ENCODE measurements around the gene FOXJ1.

The FOXJ1 gene

GRCh38 chr17:76153640-76154039 is 12.6 kb upstream of the FOXJ1 start:
- H3K4me1 Mint-ChIP-seq, result no peaks in the 10 kb centered on the region
- ATAC-seq (ENCODE audit: low read depth) (no peak), DNase-seq (ENCODE audit: low spot score in 2 of 2) (no peak)
- H3K4me3 Mint-ChIP-seq, result no peak overlapping the region
- no peaks in the 10 kb centered on the region for H3K36me3 Mint-ChIP-seq
- peaks cover 11% of the 10 kb centered on the region for H3K27me3 Mint-ChIP-seq
- H3K9me3 Mint-ChIP-seq, result no peaks in the 10 kb centered on the region
- no peak overlapping the region for H3K27ac Mint-ChIP-seq

GRCh38 chr17:76153202-76153601 is 12.2 kb upstream of the FOXJ1 start:
- H3K9me3 Mint-ChIP-seq, result no peaks in the 10 kb centered on the region
- DNase-seq (ENCODE audit: low spot score in 2 of 2), result no peak
- no peak for ATAC-seq (ENCODE audit: low read depth)
- no peak overlapping the region for H3K27ac Mint-ChIP-seq
- H3K4me3 Mint-ChIP-seq, result no peak overlapping the region
- H3K27me3 Mint-ChIP-seq, result peaks cover 11% of the 10 kb centered on the region
- no peaks in the 10 kb centered on the region for H3K36me3 Mint-ChIP-seq
- no peaks in the 10 kb centered on the region for H3K4me1 Mint-ChIP-seq

GRCh38 chr17:76152591-76152990 is 11.5 kb upstream of the FOXJ1 start:
- Mint-ChIP-seq H3K27ac (no peak overlapping the region), H3K36me3 (no peaks in the 10 kb centered on the region), H3K4me1 (no peaks in the 10 kb centered on the region), H3K4me3 (no peak overlapping the region), H3K9me3 (no peaks in the 10 kb centered on the region), H3K27me3 (peaks cover 7% of the 10 kb centered on the region)
- ATAC-seq (ENCODE audit: low read depth) (no peak), DNase-seq (ENCODE audit: low spot score in 2 of 2) (no peak)

GRCh38 chr17:76151896-76152454 is 10.9 kb upstream of the FOXJ1 start:
- H3K9me3 Mint-ChIP-seq, result no peaks in the 10 kb centered on the region
- no peak overlapping the region for H3K27ac Mint-ChIP-seq
- H3K4me3 Mint-ChIP-seq, result no peak overlapping the region
- H3K36me3 Mint-ChIP-seq, result no peaks in the 10 kb centered on the region
- no peaks in the 10 kb centered on the region for H3K4me1 Mint-ChIP-seq
- ATAC-seq (ENCODE audit: low read depth) (no peak), DNase-seq (ENCODE audit: low spot score in 2 of 2) (no peak)
- H3K27me3 Mint-ChIP-seq, result peaks cover 3% of the 10 kb centered on the region

- H3K9me3 Mint-ChIP-seq, result no peaks in the 10 kb centered on the region
- peaks cover 6% of the 10 kb centered on the region for H3K4me1 Mint-ChIP-seq
- DNase-seq (ENCODE audit: low spot score in 2 of 2) (no peak), ATAC-seq (ENCODE audit: low read depth) (no peak)
- no peaks in the 10 kb centered on the region for H3K27me3 Mint-ChIP-seq
- no peaks in the 10 kb centered on the region for H3K36me3 Mint-ChIP-seq
- H3K27ac Mint-ChIP-seq, result no peak overlapping the region
- H3K4me3 Mint-ChIP-seq, result no peak overlapping the region
Measured at GRCh38 chr17:76150712-76151622, 9.9 kb upstream of the FOXJ1 start.

- Mint-ChIP-seq H3K9me3 (no peaks in the 10 kb centered on the region), H3K4me3 (no peak overlapping the region), H3K27me3 (no peaks in the 10 kb centered on the region), H3K4me1 (peaks cover 19% of the 10 kb centered on the region), H3K27ac (peak overlapping the region; percentile 58), H3K36me3 (no peaks in the 10 kb centered on the region)
- no peak for ATAC-seq (ENCODE audit: low read depth)
- no peak for DNase-seq (ENCODE audit: low spot score in 2 of 2)
Measured at GRCh38 chr17:76149214-76149613, 8.2 kb upstream of the FOXJ1 start.

GRCh38 chr17:76148015-76148326 is 6.9 kb upstream of the FOXJ1 start:
- no peak for ATAC-seq (ENCODE audit: low read depth)
- H3K36me3 Mint-ChIP-seq, result no peaks in the 10 kb centered on the region
- no peaks in the 10 kb centered on the region for H3K27me3 Mint-ChIP-seq
- H3K9me3 Mint-ChIP-seq, result no peaks in the 10 kb centered on the region
- H3K4me1 Mint-ChIP-seq, result peaks cover 23% of the 10 kb centered on the region
- H3K27ac Mint-ChIP-seq, result no peak overlapping the region
- no peak overlapping the region for H3K4me3 Mint-ChIP-seq
- DNase-seq (ENCODE audit: low spot score in 2 of 2), result no peak

- no peak overlapping the region for H3K4me3 Mint-ChIP-seq
Measured at GRCh38 chr17:76147211-76148014, 6.4 kb upstream of the FOXJ1 start.

GRCh38 chr17:76146053-76146851 is 5.2 kb upstream of the FOXJ1 start:
- DNase-seq (ENCODE audit: low spot score in 2 of 2) (no peak), ATAC-seq (ENCODE audit: low read depth) (no peak)
- Mint-ChIP-seq H3K27ac (peak overlapping the region; percentile 90), H3K9me3 (no peaks in the 10 kb centered on the region), H3K4me1 (peaks cover 29% of the 10 kb centered on the region), H3K27me3 (no peaks in the 10 kb centered on the region), H3K4me3 (peak overlapping the region; percentile 78), H3K36me3 (no peaks in the 10 kb centered on the region)

More at GRCh38 chr17:76147211-76148014, 6.4 kb upstream of the FOXJ1 start:
- H3K4me1 Mint-ChIP-seq, result peaks cover 23% of the 10 kb centered on the region
- H3K27me3 Mint-ChIP-seq, result no peaks in the 10 kb centered on the region
- DNase-seq (ENCODE audit: low spot score in 2 of 2) (no peak), ATAC-seq (ENCODE audit: low read depth) (no peak)
- no peaks in the 10 kb centered on the region for H3K9me3 Mint-ChIP-seq
- no peak overlapping the region for H3K27ac Mint-ChIP-seq
- no peaks in the 10 kb centered on the region for H3K36me3 Mint-ChIP-seq

GRCh38 chr17:76145231-76146052 is 4.4 kb upstream of the FOXJ1 start:
- Mint-ChIP-seq H3K27ac (peak overlapping the region; percentile 90), H3K36me3 (no peaks in the 10 kb centered on the region), H3K27me3 (peaks cover 1% of the 10 kb centered on the region), H3K9me3 (no peaks in the 10 kb centered on the region), H3K4me1 (peaks cover 32% of the 10 kb centered on the region), H3K4me3 (peak overlapping the region; percentile 78)
- ATAC-seq (ENCODE audit: low read depth) (peak; percentile 60), DNase-seq (ENCODE audit: low spot score in 2 of 2) (peak in 1 of 2 donors; percentile 29)

- no peaks in the 10 kb centered on the region for H3K36me3 Mint-ChIP-seq
- H3K4me3 Mint-ChIP-seq, result no peak overlapping the region
- H3K27me3 Mint-ChIP-seq, result peaks cover 11% of the 10 kb centered on the region
- peaks cover 38% of the 10 kb centered on the region for H3K4me1 Mint-ChIP-seq
- ATAC-seq (ENCODE audit: low read depth), result no peak
- no peak overlapping the region for H3K27ac Mint-ChIP-seq
- no peak for DNase-seq (ENCODE audit: low spot score in 2 of 2)
- H3K9me3 Mint-ChIP-seq, result no peaks in the 10 kb centered on the region
Measured at GRCh38 chr17:76142585-76143041, 1.6 kb upstream of the FOXJ1 start.

GRCh38 chr17:76142039-76142584 is 1.1 kb upstream of the FOXJ1 start:
- H3K4me1 Mint-ChIP-seq, result peaks cover 38% of the 10 kb centered on the region
- peaks cover 11% of the 10 kb centered on the region for H3K27me3 Mint-ChIP-seq
- DNase-seq (ENCODE audit: low spot score in 2 of 2) (no peak), ATAC-seq (ENCODE audit: low read depth) (no peak)
- H3K36me3 Mint-ChIP-seq, result no peaks in the 10 kb centered on the region
- H3K9me3 Mint-ChIP-seq, result no peaks in the 10 kb centered on the region
- H3K27ac Mint-ChIP-seq, result peak overlapping the region; percentile 85
- H3K4me3 Mint-ChIP-seq, result peak overlapping the region; percentile 74

All from memory B cell (primary cell).